ENCODE data around the gene BRME1. TPM values are rescaled to one million over a fixed set of nuclear protein-coding genes. Genes with fewer than 3 reads are reported as not detected.

The BRME1 gene
- total RNA-seq, 1 donor from 2014 or later, result 4.6 TPM

- H3K4me3 Mint-ChIP-seq (ENCODE audit: unreplicated experiment), result no peak overlapping the region
- peaks cover 28% of the 10 kb centered on the region for H3K27me3 Mint-ChIP-seq (ENCODE audit: unreplicated experiment)
- no peak for DNase-seq
These were observed 33.6 kb downstream of the BRME1 start for GRCh38 chr19:13872339-13872694.

GRCh38 chr19:13870873-13871272 lies 35.0 kb downstream of the BRME1 start:
- H3K27me3 Mint-ChIP-seq (ENCODE audit: unreplicated experiment), result peaks cover 34% of the 10 kb centered on the region
- peaks cover 4% of the 10 kb centered on the region for H3K4me1 Mint-ChIP-seq (ENCODE audit: low read depth, unreplicated experiment)
- no peak overlapping the region for H3K27ac Mint-ChIP-seq (ENCODE audit: unreplicated experiment)
- no peak for DNase-seq
- H3K4me3 Mint-ChIP-seq (ENCODE audit: unreplicated experiment), result peak overlapping the region; percentile 49
- no peak for TF ChIP-seq CTCF (IDR thresholded peaks at IDR 0.05; ENCODE audit: partially characterized antibody, unreplicated experiment)
- H3K9me3 Mint-ChIP-seq (ENCODE audit: unreplicated experiment), result peaks cover 9% of the 10 kb centered on the region
- no peaks in the 10 kb centered on the region for H3K36me3 Mint-ChIP-seq (ENCODE audit: unreplicated experiment)

More at GRCh38 chr19:13872339-13872694, 33.6 kb downstream of the BRME1 start:
- no peak for TF ChIP-seq CTCF (IDR thresholded peaks at IDR 0.05; ENCODE audit: partially characterized antibody, unreplicated experiment)
- Mint-ChIP-seq H3K27ac (ENCODE audit: unreplicated experiment) (no peak overlapping the region), H3K4me1 (ENCODE audit: low read depth, unreplicated experiment) (peaks cover 4% of the 10 kb centered on the region), H3K9me3 (ENCODE audit: unreplicated experiment) (peaks cover 3% of the 10 kb centered on the region), H3K36me3 (ENCODE audit: unreplicated experiment) (no peaks in the 10 kb centered on the region)

- peaks cover 11% of the 10 kb centered on the region for H3K9me3 Mint-ChIP-seq (ENCODE audit: unreplicated experiment)
- no peak overlapping the region for H3K27ac Mint-ChIP-seq (ENCODE audit: unreplicated experiment)
- no peaks in the 10 kb centered on the region for H3K36me3 Mint-ChIP-seq (ENCODE audit: unreplicated experiment)
- TF ChIP-seq CTCF (IDR thresholded peaks at IDR 0.05; ENCODE audit: partially characterized antibody, unreplicated experiment), result no peak
- H3K27me3 Mint-ChIP-seq (ENCODE audit: unreplicated experiment), result peaks cover 34% of the 10 kb centered on the region
- H3K4me1 Mint-ChIP-seq (ENCODE audit: low read depth, unreplicated experiment), result peaks cover 6% of the 10 kb centered on the region
- H3K4me3 Mint-ChIP-seq (ENCODE audit: unreplicated experiment), result no peak overlapping the region
- DNase-seq, result no peak
These were observed 36.6 kb downstream of the BRME1 start for GRCh38 chr19:13869281-13869680.

GRCh38 chr19:13868663-13869062 lies 37.3 kb downstream of the BRME1 start:
- no peaks in the 10 kb centered on the region for H3K36me3 Mint-ChIP-seq (ENCODE audit: unreplicated experiment)
- H3K4me3 Mint-ChIP-seq (ENCODE audit: unreplicated experiment), result no peak overlapping the region
- no peak for TF ChIP-seq CTCF (IDR thresholded peaks at IDR 0.05; ENCODE audit: partially characterized antibody, unreplicated experiment)
- peaks cover 12% of the 10 kb centered on the region for H3K9me3 Mint-ChIP-seq (ENCODE audit: unreplicated experiment)
- H3K27me3 Mint-ChIP-seq (ENCODE audit: unreplicated experiment), result peaks cover 39% of the 10 kb centered on the region
- DNase-seq, result no peak
- H3K27ac Mint-ChIP-seq (ENCODE audit: unreplicated experiment), result no peak overlapping the region
- peaks cover 7% of the 10 kb centered on the region for H3K4me1 Mint-ChIP-seq (ENCODE audit: low read depth, unreplicated experiment)

GRCh38 chr19:13866463-13867046 lies 39.4 kb downstream of the BRME1 start:
- H3K4me3 Mint-ChIP-seq (ENCODE audit: unreplicated experiment), result peak overlapping the region; percentile 83
- H3K4me1 Mint-ChIP-seq (ENCODE audit: low read depth, unreplicated experiment), result peaks cover 7% of the 10 kb centered on the region
- H3K36me3 Mint-ChIP-seq (ENCODE audit: unreplicated experiment), result no peaks in the 10 kb centered on the region
- no peak for TF ChIP-seq CTCF (IDR thresholded peaks at IDR 0.05; ENCODE audit: partially characterized antibody, unreplicated experiment)
- no peak for DNase-seq
- peak overlapping the region; percentile 66 for H3K27ac Mint-ChIP-seq (ENCODE audit: unreplicated experiment)
- H3K27me3 Mint-ChIP-seq (ENCODE audit: unreplicated experiment), result peaks cover 40% of the 10 kb centered on the region
- peaks cover 12% of the 10 kb centered on the region for H3K9me3 Mint-ChIP-seq (ENCODE audit: unreplicated experiment)
